Left forelimb (tissue), 1 donor: ENCODE measurements around the gene ARMC9.
"Not testable (repeated sequence)": the region's sequence is repeated elsewhere in the genome, so short reads cannot be mapped to it uniquely, and the experiment has no call there.

Experiments used
- DNase-seq: peaks from one replicate; pipeline ENCODE4 v3.0.0-alpha.2; 2018; ENCODE audit warnings: low spot score

ARMC9 gene

DNA sequence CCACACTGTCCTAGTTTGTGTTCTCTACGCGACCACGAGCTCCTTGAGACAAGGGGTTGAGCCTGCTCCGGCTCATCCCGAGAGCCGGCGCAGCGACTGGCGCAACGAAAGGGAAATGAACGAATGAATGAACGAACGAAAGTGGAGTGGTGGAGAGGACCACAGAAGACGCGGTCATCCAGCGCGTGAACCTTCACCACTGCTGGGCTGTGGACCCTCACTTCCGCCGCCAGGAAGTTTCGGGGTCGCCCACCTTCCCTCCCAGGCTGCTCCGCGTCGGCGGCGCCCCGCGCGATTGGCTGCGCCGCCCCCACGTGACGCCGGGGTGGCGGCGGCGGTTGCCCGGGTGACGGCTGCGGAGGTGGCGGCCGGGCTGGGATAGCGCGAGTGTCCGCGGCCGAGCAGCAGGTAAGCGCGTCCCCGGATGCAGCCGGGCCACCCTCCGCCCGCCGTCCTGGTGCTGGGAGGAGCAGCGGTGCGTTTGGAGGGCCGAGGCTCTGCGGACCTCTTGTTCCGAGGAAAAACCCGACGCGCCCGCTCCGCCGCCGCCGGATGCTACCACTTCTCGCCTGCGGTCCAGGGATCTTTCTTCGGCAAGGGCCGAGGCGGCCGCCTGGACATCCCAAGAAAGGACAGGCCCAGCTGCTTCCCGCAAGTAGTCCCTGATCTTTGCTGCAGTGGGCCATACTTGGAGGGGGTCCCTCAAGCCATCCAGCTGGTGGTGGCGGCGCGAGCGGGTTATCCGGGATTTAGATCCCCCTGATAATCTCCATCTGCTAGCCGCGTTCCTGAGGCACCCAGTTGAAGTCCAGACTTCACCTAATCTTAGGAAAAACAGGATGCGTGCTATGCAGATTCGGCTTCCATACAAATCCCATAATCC lies at the start of gene ARMC9:
Gene ARMC9 (plus strand): TSS at position 341 of the 883 bp plus-strand sequence. CDS start 7,608 bp downstream, outside the sequence.
- DNase-seq, result peak; percentile 90

GRCh38 chr2:231152800-231153557 lies 45.5 kb upstream of the ARMC9 start:
- no peak for DNase-seq

GRCh38 chr2:231159306-231159705 lies 39.1 kb upstream of the ARMC9 start:
- no peak for DNase-seq

DNA sequence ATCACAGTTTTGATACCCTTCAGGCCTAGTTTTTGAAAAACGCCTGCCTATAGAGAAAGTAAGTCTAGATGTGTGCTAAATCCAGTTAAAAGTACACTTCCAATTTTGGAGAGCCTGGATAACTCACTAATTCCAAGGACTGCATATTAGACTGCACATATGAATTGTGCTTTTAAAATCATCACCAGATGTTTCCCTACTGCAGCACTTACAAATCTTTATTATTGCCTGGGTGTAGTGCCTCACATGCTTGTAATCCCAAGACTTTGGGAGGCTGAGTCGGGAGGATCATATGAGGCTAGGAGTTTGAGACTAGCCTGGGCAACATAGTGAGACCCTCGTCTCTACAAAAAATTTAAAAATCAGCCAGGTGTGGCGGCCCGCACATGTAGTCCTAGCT lies 37.7 kb upstream of the ARMC9 start:
- DNase-seq, result no peak

DNA sequence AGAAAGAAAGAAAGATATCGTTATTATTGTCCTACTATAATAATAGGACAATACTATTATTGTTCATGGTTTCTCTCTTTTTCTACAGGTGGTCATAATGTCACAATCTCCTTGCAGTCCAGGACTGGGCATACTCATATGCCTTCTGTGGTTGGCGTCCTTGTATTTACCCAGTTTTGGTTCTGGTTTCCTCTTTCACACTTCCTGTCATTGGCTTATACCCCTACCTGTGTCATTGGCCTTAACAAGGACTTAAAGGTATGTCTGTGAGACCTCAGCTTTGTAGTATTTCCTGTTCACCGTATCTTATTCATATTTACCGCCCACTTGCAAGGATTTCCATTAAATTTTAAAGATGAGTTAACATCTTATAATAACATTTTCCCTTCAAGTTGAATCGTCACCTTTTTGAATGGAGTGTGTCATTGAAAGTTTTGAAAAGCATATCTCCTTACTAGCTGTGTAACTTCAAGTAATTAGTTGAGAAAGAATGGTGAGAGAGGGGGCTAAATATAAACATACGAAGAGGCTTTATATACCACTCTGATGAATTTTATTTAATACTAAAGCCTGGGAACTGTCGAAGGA lies 37.1 kb upstream of the ARMC9 start:
- DNase-seq, result no peak

GRCh38 chr2:231161877-231162329 lies 36.5 kb upstream of the ARMC9 start:
- no peak for DNase-seq

DNA sequence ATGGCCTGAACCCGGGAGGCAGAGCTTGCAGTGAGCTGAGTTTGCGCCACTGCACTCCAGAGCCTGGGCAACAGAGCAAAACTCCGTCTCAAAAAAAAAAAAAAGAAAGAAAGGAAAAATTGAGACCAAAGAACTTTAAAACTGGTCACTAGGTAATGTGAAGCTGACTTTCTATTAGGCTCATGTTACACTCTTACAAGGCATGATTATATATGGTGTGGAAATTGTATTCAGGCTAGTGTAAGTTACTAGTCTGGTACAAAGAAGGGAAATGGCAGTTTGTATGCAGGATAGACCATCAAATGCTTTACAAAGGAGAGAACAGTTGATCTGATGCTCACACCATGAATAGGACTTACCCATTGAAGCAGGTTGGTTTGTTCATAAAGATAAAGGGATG lies 35.4 kb upstream of the ARMC9 start:
- DNase-seq, result no peak

DNA sequence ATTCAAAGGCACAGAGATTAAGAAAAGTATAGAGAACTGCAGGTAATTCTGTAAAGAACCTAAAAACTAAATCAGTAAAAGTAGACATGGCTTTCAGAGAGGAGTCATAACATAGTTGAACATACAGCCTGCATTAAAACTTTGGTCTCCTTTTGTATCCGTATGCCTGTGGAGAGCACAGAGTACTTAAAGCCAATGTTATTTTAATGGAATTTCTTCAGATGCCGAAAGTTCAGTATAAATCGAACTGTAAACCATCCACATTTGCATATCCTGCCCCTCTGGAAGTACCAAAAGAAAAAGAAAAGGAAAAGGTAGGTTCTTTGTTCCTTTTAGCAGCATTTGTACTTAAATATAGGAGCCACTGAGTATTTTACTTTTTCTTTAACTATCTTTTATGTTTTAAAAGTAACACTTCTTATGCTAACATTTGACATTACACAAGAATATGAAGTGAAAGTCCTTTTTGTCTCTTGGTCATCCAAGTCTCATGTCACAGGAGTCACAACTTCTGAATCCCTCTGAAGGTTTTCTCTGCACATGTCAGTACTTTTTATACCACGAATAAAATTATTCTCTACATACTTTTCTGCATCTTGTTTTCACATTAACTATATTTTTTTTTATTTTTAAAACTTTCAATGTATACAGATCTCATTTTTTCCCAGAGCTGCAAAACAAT lies 34.9 kb upstream of the ARMC9 start:
- no peak for DNase-seq

- DNase-seq, result no peak
Observed at GRCh38 chr2:231167745-231168459, 30.5 kb upstream of the ARMC9 start.

DNA sequence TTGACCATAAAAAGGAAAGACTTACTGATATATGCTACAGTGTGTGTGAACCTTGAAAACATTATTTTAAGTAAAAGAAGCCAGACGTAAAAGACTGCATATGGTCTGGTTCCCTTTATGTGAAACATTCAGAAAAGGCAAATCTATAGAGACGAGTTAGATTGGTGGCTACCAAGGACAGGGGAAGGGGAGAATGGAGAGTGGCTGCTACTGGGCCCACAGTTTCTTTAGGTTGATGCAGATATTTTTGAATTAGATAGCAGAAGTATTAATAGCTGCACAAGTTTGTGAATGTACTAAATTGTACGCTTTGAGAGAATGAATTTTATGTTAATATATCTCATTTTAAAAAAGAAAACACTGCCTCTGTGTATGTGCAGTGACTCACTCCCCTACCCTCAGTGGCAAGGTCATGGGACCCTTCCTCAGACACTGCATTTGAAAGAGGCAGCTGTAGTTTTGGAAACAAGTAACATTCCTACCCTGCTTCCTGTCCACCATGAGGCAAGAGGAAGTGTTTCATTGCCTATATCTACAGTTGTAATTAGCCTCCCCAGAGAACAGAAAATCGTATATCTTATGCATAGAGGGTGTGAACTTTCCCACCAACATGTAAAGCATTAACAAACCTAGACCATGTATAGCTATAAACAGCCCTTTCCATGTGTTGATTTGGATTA lies 29.8 kb upstream of the ARMC9 start:
- DNase-seq, result no peak

DNA sequence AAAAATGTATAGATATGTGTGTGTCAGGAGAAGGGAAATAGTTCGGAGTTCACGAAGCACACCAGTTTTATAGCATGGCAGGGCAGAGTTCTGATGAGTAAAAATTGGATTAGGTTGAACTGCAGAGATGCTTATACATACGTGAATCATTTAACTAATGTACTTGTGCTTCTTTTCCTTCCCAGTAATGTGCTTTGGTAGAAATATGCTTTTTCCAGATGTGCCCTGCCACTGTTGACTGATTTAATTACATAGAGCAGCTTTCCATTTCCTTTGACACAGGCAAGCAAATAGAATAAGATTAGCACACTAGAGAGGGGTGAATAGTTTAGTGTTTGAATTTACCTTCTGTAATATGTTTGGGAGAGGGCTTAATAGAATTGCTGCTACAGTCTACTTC lies 28.9 kb upstream of the ARMC9 start:
- DNase-seq, result no peak

- no peak for DNase-seq
Observed at GRCh38 chr2:231170055-231170454, 28.4 kb upstream of the ARMC9 start.

DNA sequence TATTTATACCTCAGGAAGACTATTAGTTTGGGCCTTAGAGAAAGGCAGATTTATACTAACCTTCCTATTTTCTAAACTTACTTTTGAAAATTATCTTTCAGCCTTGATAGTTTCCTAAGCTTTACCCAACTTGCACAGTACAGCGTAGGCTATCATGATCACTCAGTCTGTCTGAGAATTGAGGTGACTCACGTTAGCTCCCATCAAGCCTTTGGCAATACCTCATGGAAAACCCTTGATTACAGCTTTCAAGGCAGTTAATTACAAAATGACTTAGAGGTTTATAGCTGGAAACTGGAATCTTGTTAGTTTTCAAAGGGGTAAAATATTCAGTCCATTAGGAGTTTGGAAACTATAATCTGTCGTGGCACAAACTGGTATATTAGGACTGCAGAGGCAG lies 26.4 kb upstream of the ARMC9 start:
- no peak for DNase-seq

GRCh38 chr2:231174211-231174651 lies 24.2 kb upstream of the ARMC9 start:
- DNase-seq, result no peak

DNA sequence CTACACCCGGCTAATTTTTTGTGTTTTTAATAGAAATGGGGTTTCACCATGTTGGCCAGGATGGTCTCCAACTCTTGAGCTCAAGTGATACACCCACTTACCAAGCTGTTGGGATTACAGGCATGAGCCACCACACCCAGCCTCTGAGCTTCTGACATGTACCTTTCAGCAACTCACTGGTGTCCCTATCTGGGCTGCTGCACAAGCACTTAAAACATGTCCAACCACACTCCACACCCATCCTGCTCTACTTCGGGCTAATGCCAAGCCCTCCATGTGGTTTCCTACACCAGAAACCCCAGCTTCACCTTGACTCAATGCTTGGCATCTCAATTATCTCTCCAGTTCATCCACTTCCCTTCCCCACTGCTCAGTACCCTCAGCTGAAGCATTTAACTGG lies 22.4 kb upstream of the ARMC9 start:
- DNase-seq, result no peak

DNA sequence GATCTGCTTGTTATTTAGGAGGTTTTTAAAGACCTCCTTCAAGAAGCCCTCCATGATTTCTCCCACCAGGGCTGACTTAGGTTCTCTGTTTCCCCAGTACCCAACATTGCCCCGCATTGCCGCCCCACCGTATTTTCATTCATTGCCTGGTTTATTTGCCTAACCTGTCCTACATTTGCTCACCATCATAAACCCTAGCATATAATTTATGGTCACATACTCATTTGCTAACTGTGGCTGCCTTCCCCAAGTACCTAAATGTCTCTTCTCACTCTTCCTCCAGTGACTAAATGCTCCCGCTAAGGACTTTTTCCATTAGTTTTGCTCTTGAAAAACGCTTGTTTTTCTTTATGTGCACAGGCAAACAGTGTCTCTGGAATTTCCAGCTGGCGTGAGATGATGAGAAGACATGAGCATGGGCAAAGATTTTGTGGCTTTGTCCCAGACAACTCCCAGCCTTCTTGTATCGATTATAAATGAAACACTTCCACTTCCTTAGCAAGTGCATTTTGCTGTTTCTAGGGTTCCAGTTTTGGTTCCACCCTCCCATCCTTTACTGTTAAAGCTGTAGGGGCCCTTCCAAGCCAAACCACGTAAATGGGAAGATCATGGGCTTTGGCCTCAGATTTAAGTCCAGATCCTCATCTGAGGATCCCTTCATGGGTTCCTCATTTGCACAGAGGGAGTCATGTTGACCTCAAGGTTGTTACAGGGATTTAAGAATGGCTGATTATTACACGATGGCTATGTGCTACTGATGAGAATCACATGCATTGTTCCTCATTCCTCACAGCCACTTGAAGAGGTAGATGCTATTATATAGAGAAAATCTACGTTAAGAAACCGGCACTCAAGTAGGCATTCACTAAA lies 21.0 kb upstream of the ARMC9 start:
- no peak for DNase-seq

- DNase-seq, result not testable (repeated sequence)
Observed at GRCh38 chr2:231178805-231179204, 19.6 kb upstream of the ARMC9 start.

GRCh38 chr2:231181860-231182512 lies 16.4 kb upstream of the ARMC9 start:
- DNase-seq, result no peak

DNA sequence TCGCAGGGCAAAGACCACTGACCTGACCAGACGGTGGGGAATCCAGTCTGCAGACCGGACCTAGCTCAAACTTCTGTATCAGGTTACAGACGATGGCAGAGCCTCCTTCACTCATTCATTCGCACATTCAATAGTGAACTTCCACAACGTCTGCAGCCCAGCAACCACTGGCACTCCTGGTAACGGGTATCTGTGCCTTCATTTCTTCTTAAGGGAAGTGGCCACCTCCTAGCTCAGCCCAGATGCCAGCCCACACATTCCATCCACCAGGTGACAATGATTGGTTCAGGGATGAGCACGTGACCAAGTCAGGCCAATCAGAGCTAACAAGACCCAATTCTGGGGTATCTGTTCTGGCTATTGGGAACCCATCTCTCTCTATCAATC lies 15.9 kb upstream of the ARMC9 start:
- DNase-seq, result no peak
